Right atrium auricular region (tissue), 2 donors: ENCODE data around the gene LEMD2. TPM values are rescaled to one million over a fixed set of nuclear protein-coding genes. Genes with fewer than 3 reads are reported as not detected.
A peak's percentile ranks its signal among the peaks of the same experiment; 100 is the strongest.

Experiments
- DNase-seq: peaks from one replicate; pipeline ENCODE4 v3.0.0-alpha.2; 2019; ENCODE audit warnings: low spot score
- H3K27ac ChIP-seq, 2 donors: fragments of 200-600 bp; sonication (generic); 1 replicate in 1 of 2; 2 replicates in 1 of 2; pipeline ENCODE4 v1.5.1; 2016 to 2019
- H3K27me3 ChIP-seq, 2 donors: fragments of 200-600 bp; sonication (generic); one replicate each; pipeline versions ENCODE4 v1.5.1 to v1.6.0; 2017 to 2019
- H3K36me3 ChIP-seq: fragments of 200-600 bp; sonication (generic); one replicate; pipeline ENCODE4 v1.5.1; 2016
- H3K4me1 ChIP-seq, 2 donors: fragments of 200-600 bp; sonication (generic); one replicate each; pipeline versions ENCODE4 v1.5.1 to v1.6.0; 2017 to 2019
- H3K4me3 ChIP-seq, 2 donors: fragments of 200-600 bp; sonication (generic); 1 replicate in 1 of 2; 2 replicates in 1 of 2; pipeline ENCODE4 v1.5.1; 2017 to 2019; ENCODE audit warnings: mild to moderate bottlenecking in 1 of 2, moderate library complexity in 1 of 2
- H3K9me3 ChIP-seq, 2 donors: fragments of 200-600 bp; sonication (generic); one replicate each; pipeline ENCODE4 v1.5.1; 2019
- CTCF ChIP-seq, 2 donors: fragments of 200-600 bp; sonication (generic); IDR thresholded peaks; one replicate each; pipeline ENCODE4 v1.5.1; 2019; ENCODE audit warnings: antibody characterized with exemption in 2 of 2
- total RNA-seq, 2 donors: library from RNA; depleted of rRNA; stranded (reverse); fragments of >200 nt; gene quantifications; one replicate each; pipeline ENCODE4 v1.1.0, GENCODE V29; 2016

The LEMD2 gene
- total RNA-seq, 2 donors from 2014 or later, result 25.9 to 28.1 TPM

GRCh38 chr6:33752646-33753015, 36.3 kb downstream of the LEMD2 start:
- H3K4me1 ChIP-seq, result peaks cover 0 to 19% of the 10 kb centered on the region in 2 donors
- H3K4me3 ChIP-seq, result no peak overlapping the region
- H3K27ac ChIP-seq, result no peak overlapping the region
- H3K9me3 ChIP-seq, result no peaks in the 10 kb centered on the region
- H3K36me3 ChIP-seq, result no peaks in the 10 kb centered on the region
- TF ChIP-seq CTCF (IDR thresholded peaks at IDR 0.05), result no peak
- no peak for DNase-seq
- H3K27me3 ChIP-seq, result no peaks in the 10 kb centered on the region

- H3K36me3 ChIP-seq, result no peaks in the 10 kb centered on the region
- peaks cover 0 to 22% of the 10 kb centered on the region in 2 donors for H3K4me1 ChIP-seq
- no peaks in the 10 kb centered on the region for H3K27me3 ChIP-seq
- H3K4me3 ChIP-seq, result no peak overlapping the region
- no peak for TF ChIP-seq CTCF (IDR thresholded peaks at IDR 0.05)
- H3K27ac ChIP-seq, result peak overlapping the region in 1 of 2 donors; percentile 35
- no peaks in the 10 kb centered on the region for H3K9me3 ChIP-seq
- DNase-seq, result no peak
Measured at GRCh38 chr6:33751771-33752645, 36.9 kb downstream of the LEMD2 start.

GRCh38 chr6:33750244-33750991, 38.5 kb downstream of the LEMD2 start:
- no peak overlapping the region for H3K27ac ChIP-seq
- H3K4me3 ChIP-seq, result no peak overlapping the region
- H3K27me3 ChIP-seq, result no peaks in the 10 kb centered on the region
- H3K9me3 ChIP-seq, result no peaks in the 10 kb centered on the region
- no peak for DNase-seq
- H3K36me3 ChIP-seq, result no peaks in the 10 kb centered on the region
- TF ChIP-seq CTCF (IDR thresholded peaks at IDR 0.05), result no peak
- H3K4me1 ChIP-seq, result peaks cover 0 to 25% of the 10 kb centered on the region in 2 donors

GRCh38 chr6:33749401-33749800, 39.5 kb downstream of the LEMD2 start:
- DNase-seq, result no peak
- Histone ChIP-seq H3K27ac (no peak overlapping the region), H3K4me1 (peaks cover 0 to 35% of the 10 kb centered on the region in 2 donors), H3K9me3 (no peaks in the 10 kb centered on the region), H3K27me3 (no peaks in the 10 kb centered on the region), H3K4me3 (no peak overlapping the region), H3K36me3 (no peaks in the 10 kb centered on the region)
- no peak for TF ChIP-seq CTCF (IDR thresholded peaks at IDR 0.05)

- Histone ChIP-seq H3K9me3 (no peaks in the 10 kb centered on the region), H3K4me1 (peaks cover 0 to 41% of the 10 kb centered on the region in 2 donors), H3K27me3 (no peaks in the 10 kb centered on the region), H3K4me3 (no peak overlapping the region), H3K36me3 (no peaks in the 10 kb centered on the region), H3K27ac (no peak overlapping the region)
- TF ChIP-seq CTCF (IDR thresholded peaks at IDR 0.05), result no peak
- no peak for DNase-seq
Measured at GRCh38 chr6:33748841-33749240, 40.1 kb downstream of the LEMD2 start.
